SK-N-SH (cell line): ENCODE data around the gene APOO. TPM values are rescaled to one million over a fixed set of nuclear protein-coding genes. Genes with fewer than 3 reads are reported as not detected.

Source experiments
- CTCF ChIA-PET: fragments of 300-600, 350-600 bp; formaldehyde crosslinking; extraction: SDS; loops from one replicate; lab custom pipeline; 2021; lab: Yijun Ruan, JAX
- POLR2A ChIA-PET: fragments of 350-600 bp; sonication (Branson Sonifier 250); formaldehyde crosslinking; extraction: SDS; loops from one replicate; lab custom pipeline; 2020; ENCODE audit warnings: antibody characterized with exemption, inconsistent platforms; lab: Yijun Ruan, JAX
- DNase-seq: peaks from one replicate; pipeline ENCODE4 v3.0.0; 2012
- H2AFZ ChIP-seq: fragments of 200-600 bp; sonication (generic); 2 replicates; pipeline ENCODE4 v1.8.1; 2016; ENCODE audit warnings: antibody characterized with exemption, mild to moderate bottlenecking, low read depth
- H3F3A ChIP-seq: fragments of 200-600 bp; sonication (generic); replicated peaks from 2 replicates; pipeline ENCODE3; 2016; ENCODE audit warnings: antibody characterized with exemption, mild to moderate bottlenecking; ENCODE audit not compliant: insufficient read depth
- H3K27ac ChIP-seq, 2 experiments: fragments of 200-500 bp in 1 of 2; fragments of 200-600 bp in 1 of 2; sonication (Bioruptor generic) in 1 of 2; sonication (generic), shearing (Covaris generic) in 1 of 2; 2 replicates each; pipeline versions ENCODE4 v1.5.1 to v1.6.1; 2014 to 2016; ENCODE audit warnings: low read depth in 2 of 2, inconsistent platforms in 1 of 2, low read length in 1 of 2, mild to moderate bottlenecking in 1 of 2, mixed read lengths in 1 of 2
- H3K27me3 ChIP-seq: fragments of 200-600 bp; sonication (generic), shearing (Covaris generic); 2 replicates; pipeline ENCODE4 v1.6.1; 2016; ENCODE audit warnings: mixed run types; ENCODE audit not compliant: insufficient read depth
- H3K36me3 ChIP-seq, 2 experiments: fragments of 200-500 bp in 1 of 2; fragments of 200-600 bp in 1 of 2; sonication (Bioruptor generic) in 1 of 2; sonication (generic) in 1 of 2; replicated peaks in 1 of 2; 2 replicates each; pipeline versions ENCODE3 to v1.5.1; 2014 to 2016; ENCODE audit warnings: low read length in 1 of 2, mild to moderate bottlenecking in 1 of 2; ENCODE audit not compliant: insufficient read depth in 2 of 2, control insufficient read depth in 1 of 2
- H3K4me1 ChIP-seq, 2 experiments: fragments of 200-500 bp in 1 of 2; fragments of 200-600 bp in 1 of 2; sonication (Bioruptor generic) in 1 of 2; sonication (generic), shearing (Covaris generic) in 1 of 2; 2 replicates each; pipeline versions ENCODE4 v1.5.1 to v1.6.1; 2014 to 2016; ENCODE audit warnings: low read depth in 1 of 2, low read length in 1 of 2, mixed run types in 1 of 2; ENCODE audit not compliant: insufficient read depth in 2 of 2, control insufficient read depth in 1 of 2
- H3K4me2 ChIP-seq: fragments of 200-600 bp; sonication (generic), shearing (Covaris generic); 2 replicates; pipeline ENCODE4 v1.6.1; 2017; ENCODE audit warnings: mixed run types
- H3K4me3 ChIP-seq, 2 experiments: fragments of 200-500 bp in 1 of 2; fragments of 200-600 bp in 1 of 2; sonication (Bioruptor generic) in 1 of 2; sonication (generic), shearing (Covaris generic) in 1 of 2; 2 replicates each; pipeline versions ENCODE4 v1.5.1 to v1.8.1; 2014 to 2016; ENCODE audit warnings: low read depth in 2 of 2, inconsistent platforms in 1 of 2, low read length in 1 of 2, mild to moderate bottlenecking in 1 of 2, mixed read lengths in 1 of 2, moderate library complexity in 1 of 2
- H3K79me2 ChIP-seq: fragments of 200-600 bp; sonication (generic); 2 replicates; pipeline ENCODE4 v1.8.1; 2017; ENCODE audit warnings: mild to moderate bottlenecking; ENCODE audit not compliant: insufficient read depth
- H3K9ac ChIP-seq: fragments of 200-600 bp; sonication (generic); 2 replicates; pipeline ENCODE4 v1.6.1; 2017; ENCODE audit warnings: mixed run types
- H3K9me2 ChIP-seq: fragments of 200-600 bp; sonication (generic); 2 replicates; pipeline ENCODE4 v1.6.1; 2017; ENCODE audit warnings: mixed run types
- H3K9me3 ChIP-seq: fragments of 200-600 bp; sonication (generic); 2 replicates; pipeline ENCODE4 v1.6.1; 2017; ENCODE audit warnings: mixed run types, mild to moderate bottlenecking, moderate library complexity
- H4K20me1 ChIP-seq: fragments of 200-600 bp; sonication (generic); 2 replicates; pipeline ENCODE4 v1.6.1; 2017; ENCODE audit warnings: mild to moderate bottlenecking, mixed run types; ENCODE audit not compliant: insufficient read depth
- CTCF ChIP-seq: fragments of 200-600 bp; sonication (generic); IDR thresholded peaks from 2 replicates; pipeline ENCODE4 v1.6.1; 2017; ENCODE audit warnings: antibody characterized with exemption, mild to moderate bottlenecking, moderate library complexity
- EZH2phosphoT487 ChIP-seq: fragments of 200-600 bp; sonication (generic); IDR thresholded peaks from 2 replicates; pipeline ENCODE4 v1.6.1; 2017; ENCODE audit warnings: low read depth, mixed run types, mild to moderate bottlenecking, antibody characterized with exemption, moderate library complexity, borderline replicate concordance
- FOXJ3 ChIP-seq: sonication (generic); formaldehyde crosslinking; IDR thresholded peaks from 2 replicates; pipeline ENCODE4 v1.5.1; 2020; ENCODE audit warnings: mild to moderate bottlenecking, missing genetic modification reagents
- FOXM1 ChIP-seq: IDR thresholded peaks from 2 replicates; pipeline ENCODE4 v1.4.0; 2012; ENCODE audit warnings: low read depth, mild to moderate bottlenecking
- GABPA ChIP-seq: IDR thresholded peaks from 2 replicates; pipeline ENCODE4 v1.4.0; 2012; ENCODE audit warnings: low read depth, mild to moderate bottlenecking
- GATA2 ChIP-seq: sonication (generic); formaldehyde crosslinking; IDR thresholded peaks from 2 replicates; pipeline ENCODE4 v1.5.0; 2020; ENCODE audit warnings: mild to moderate bottlenecking, missing genetic modification reagents
- IRF3 ChIP-seq: fragments of 150-350 bp; IDR thresholded peaks from 2 replicates; pipeline ENCODE4 v1.6.1; 2016; ENCODE audit warnings: mild to moderate bottlenecking, low read depth, low read length
- JUND ChIP-seq: IDR thresholded peaks from 2 replicates; pipeline ENCODE4 v1.4.0; 2012
- MAX ChIP-seq: IDR thresholded peaks from 2 replicates; pipeline ENCODE4 v1.4.0; 2012; ENCODE audit warnings: low read depth
- MXI1 ChIP-seq: IDR thresholded peaks from 2 replicates; pipeline ENCODE4 v1.6.1; 2012; ENCODE audit warnings: mild to moderate bottlenecking, low read depth, low read length, improper control_type of control experiment
- NFIC ChIP-seq: IDR thresholded peaks from 2 replicates; pipeline ENCODE4 v1.4.0; 2012; ENCODE audit warnings: borderline replicate concordance
- RCOR1 ChIP-seq: fragments of 150-350 bp; IDR thresholded peaks from 2 replicates; pipeline ENCODE4 v1.6.1; 2017; ENCODE audit warnings: antibody characterized with exemption, low read length
- RFX5 ChIP-seq: IDR thresholded peaks from 2 replicates; pipeline ENCODE4 v1.6.1; 2012; ENCODE audit warnings: mild to moderate bottlenecking, improper control_type of control experiment, low read length
- RXRA ChIP-seq: IDR thresholded peaks from 2 replicates; pipeline ENCODE4 v1.4.0; 2012; ENCODE audit warnings: low read depth, mild to moderate bottlenecking, borderline replicate concordance
- SMC3 ChIP-seq: IDR thresholded peaks from 2 replicates; pipeline ENCODE4 v1.6.1; 2012; ENCODE audit warnings: low read depth, low read length, improper control_type of control experiment
- TAF1 ChIP-seq: IDR thresholded peaks from 2 replicates; pipeline ENCODE4 v1.6.1; 2012; ENCODE audit warnings: low read depth, mild to moderate bottlenecking, low read length, moderate library complexity, borderline replicate concordance
- TCF12 ChIP-seq: IDR thresholded peaks from 2 replicates; pipeline ENCODE4 v1.4.0; 2012
- USF1 ChIP-seq: IDR thresholded peaks from 2 replicates; pipeline ENCODE4 v1.4.0; 2012; ENCODE audit warnings: low read depth, borderline replicate concordance
- USF2 ChIP-seq: fragments of 150-350 bp; IDR thresholded peaks from 2 replicates; pipeline ENCODE4 v1.6.1; 2017; ENCODE audit warnings: antibody characterized with exemption, low read length, low read depth, borderline replicate concordance
- ZBTB33 ChIP-seq: IDR thresholded peaks from 2 replicates; pipeline ENCODE4 v1.4.0; 2012; ENCODE audit warnings: low read depth, borderline replicate concordance
- WGBS: methylation state at CpG from one replicate; pipeline ENCODE4 v1.1.6; 2017; ENCODE audit warnings: low lambda C conversion rate; 5-methylcytosine and 5-hydroxymethylcytosine counted together
- polyA plus RNA-seq, 3 experiments: library from polyadenylated mRNA; depleted of rRNA; stranded (reverse); fragments of >200 nt; gene quantifications; 2 replicates each; pipeline ENCODE4 v1.2.3, GENCODE V29; 2012

APOO gene
- polyA plus RNA-seq, 1 of the 3 experiments (the other 2 are of a cell fraction), result 22.0 TPM

GRCh38 chrX:23815376-23815775, 92.4 kb downstream of the APOO start (continued):
- no peak for TF ChIP-seq GATA2 (CRISPR knock-in tag)
- TF ChIP-seq FOXJ3 (CRISPR knock-in tag), result no peak
- TF ChIP-seq FOXM1, result no peak
- TF ChIP-seq NFIC, result no peak
- no peak for TF ChIP-seq RCOR1
- no peak for TF ChIP-seq SMC3
- TF ChIP-seq RFX5, result no peak
- TF ChIP-seq, all 33 proteins: peak for 0

- Histone ChIP-seq H2AFZ (no peak overlapping the region), H3K4me1 (no peaks in the 10 kb centered on the region), H4K20me1 (no peaks in the 10 kb centered on the region), H3K9ac (no peak overlapping the region), H3K9me2 (no peaks in the 10 kb centered on the region), H3K4me2 (no peak overlapping the region), H3K27ac (no peak overlapping the region), H3K27me3 (no peaks in the 10 kb centered on the region), H3K79me2 (no peaks in the 10 kb centered on the region), H3K4me3 (no peak overlapping the region), H3F3A (no peaks in the 10 kb centered on the region), H3K9me3 (no peaks in the 10 kb centered on the region), H3K36me3 (no peaks in the 10 kb centered on the region)
- no peak for DNase-seq
- POLR2A ChIA-PET, result no interaction called here
- CTCF ChIA-PET, result interaction anchor here (0.6 to 2.1 kb wide), 3 partner anchors 31 to 240 kb away, joined by 3 to 5 read pairs (median 3); partner anchors contain the start of gene SAT1
- WGBS, result 48% methylated on average over 1 of the region's 1 CpG
- TF ChIP-seq GABPA (no peak), USF2 (no peak), TCF12 (no peak), USF1 (no peak), TAF1 (no peak), FOXJ3 (CRISPR knock-in tag) (no peak), JUND (no peak), ZBTB33 (no peak)
Measured at GRCh38 chrX:23813808-23814207, 93.9 kb downstream of the APOO start.

GRCh38 chrX:23811656-23812055, 96.1 kb downstream of the APOO start:
- H3K4me1 ChIP-seq, result no peaks in the 10 kb centered on the region
- H3K79me2 ChIP-seq, result no peaks in the 10 kb centered on the region
- no peaks in the 10 kb centered on the region for H3K27me3 ChIP-seq
- no peak overlapping the region for H3K4me3 ChIP-seq
- no peaks in the 10 kb centered on the region for H3K9me2 ChIP-seq
- no peaks in the 10 kb centered on the region for H3F3A ChIP-seq
- no peaks in the 10 kb centered on the region for H3K36me3 ChIP-seq
- no peak overlapping the region for H3K4me2 ChIP-seq
- H4K20me1 ChIP-seq, result no peaks in the 10 kb centered on the region
- H3K27ac ChIP-seq, result no peak overlapping the region
- 60% methylated on average over 6 of the region's 6 CpGs for WGBS
- H3K9me3 ChIP-seq, result no peaks in the 10 kb centered on the region
- no peak overlapping the region for H2AFZ ChIP-seq
- ChIA-PET POLR2A (no interaction called here), CTCF (no interaction called here)
- H3K9ac ChIP-seq, result no peak overlapping the region
- no peak for DNase-seq
- TF ChIP-seq IRF3 (no peak), FOXM1 (no peak), TCF12 (no peak), RXRA (no peak), CTCF (no peak), MXI1 (no peak), SMC3 (no peak), EZH2phosphoT487 (no peak), RCOR1 (no peak), MAX (no peak), TAF1 (no peak), GATA2 (CRISPR knock-in tag) (no peak)
